NCI-H2196 treated with DMSO at 0.1 percent for 48 hours (cell line): Measurements from ENCODE around the gene RAB5B.

ENCODE experiments used
- DNase-seq: peaks from one replicate; lab custom pipeline; 2025; ENCODE audit not compliant: unreplicated experiment; lab: John Stamatoyannopoulos, UW

Gene RAB5B

GRCh38 chr12:55973599-55974307 lies at the start of gene RAB5B:
RAB5B (plus strand) TSS chr12:55974078; CDS start chr12:55986961, 12,883 bp downstream.
- DNase-seq: peak; percentile 100

GRCh38 chr12:55925371-55925770 lies 48.5 kb upstream of the RAB5B start:
- no peak for DNase-seq

GRCh38 chr12:55925870-55926737 lies 47.8 kb upstream of the RAB5B start:
- DNase-seq: no peak

- peak; percentile 82 for DNase-seq
Measured at GRCh38 chr12:55926738-55927587, 46.9 kb upstream of the RAB5B start.

GRCh38 chr12:55927588-55928502 lies 46.0 kb upstream of the RAB5B start, which contains the start of gene PYM1:
PYM1 (minus strand) TSS chr12:55927894; CDS start chr12:55927761, 133 bp downstream.
- DNase-seq: peak; percentile 51

GRCh38 chr12:55929306-55929791 lies 44.5 kb upstream of the RAB5B start:
- no peak for DNase-seq

- DNase-seq: peak; percentile 73
Measured at GRCh38 chr12:55930771-55931316, 43.0 kb upstream of the RAB5B start, which contains the start of gene DGKA. DGKA (plus strand) TSS chr12:55931162; CDS start chr12:55936504, 5,342 bp downstream.

GRCh38 chr12:55931317-55931779 lies 42.5 kb upstream of the RAB5B start:
- no peak for DNase-seq

GRCh38 chr12:55931780-55932550 lies 41.9 kb upstream of the RAB5B start:
- no peak for DNase-seq

- no peak for DNase-seq
Measured at GRCh38 chr12:55932551-55932910, 41.3 kb upstream of the RAB5B start.

GRCh38 chr12:55933169-55933798 lies 40.6 kb upstream of the RAB5B start:
- DNase-seq: no peak

- no peak for DNase-seq
Measured at GRCh38 chr12:55933799-55934742, 39.8 kb upstream of the RAB5B start.

GRCh38 chr12:55934773-55935172 lies 39.1 kb upstream of the RAB5B start:
- DNase-seq: no peak

- no peak for DNase-seq
Measured at GRCh38 chr12:55935738-55936151, 38.1 kb upstream of the RAB5B start.

GRCh38 chr12:55937981-55938380 lies 35.9 kb upstream of the RAB5B start:
- no peak for DNase-seq

- DNase-seq: no peak
Measured at GRCh38 chr12:55938826-55939501, 34.9 kb upstream of the RAB5B start.
